Effector memory CD4-positive, alpha-beta T cell (primary cell): ENCODE data around the gene AHCTF1.
"Not testable (repeated sequence)": the region's sequence is repeated elsewhere in the genome, so short reads cannot be mapped to it uniquely, and the experiment has no call there.

Experiments
- DNase-seq, 3 donors: peaks; one replicate each; pipeline ENCODE4 v3.0.0-alpha.2; 2020
- H3K27ac ChIP-seq: 2 replicates; pipeline ENCODE4 v1.7.0; 2013; ENCODE audit warnings: mild to moderate bottlenecking, low read length, moderate library complexity; ENCODE audit not compliant: insufficient read depth, poor library complexity, severe bottlenecking
- H3K27me3 ChIP-seq: replicated peaks from 2 replicates; pipeline ENCODE4 v1.7.0; 2013; ENCODE audit warnings: mild to moderate bottlenecking, low read length; ENCODE audit not compliant: insufficient read depth, control insufficient read depth, poor library complexity, severe bottlenecking
- H3K36me3 ChIP-seq: 2 replicates; pipeline ENCODE4 v1.7.0; 2013; ENCODE audit warnings: mild to moderate bottlenecking, low read length, moderate library complexity; ENCODE audit not compliant: control insufficient read depth, insufficient read depth
- H3K4me1 ChIP-seq: 2 replicates; pipeline ENCODE4 v1.7.0; 2013; ENCODE audit warnings: low read length, mild to moderate bottlenecking; ENCODE audit not compliant: control insufficient read depth, insufficient read depth, poor library complexity, severe bottlenecking
- H3K4me3 ChIP-seq: 2 replicates; pipeline ENCODE4 v1.7.0; 2013; ENCODE audit warnings: low read length, low read depth, mild to moderate bottlenecking; ENCODE audit not compliant: insufficient read depth, poor library complexity, severe bottlenecking
- H3K9me3 ChIP-seq: 2 replicates; pipeline ENCODE4 v1.7.0; 2013; ENCODE audit warnings: mild to moderate bottlenecking, low read length, moderate library complexity; ENCODE audit not compliant: control insufficient read depth

The AHCTF1 gene

DNA sequence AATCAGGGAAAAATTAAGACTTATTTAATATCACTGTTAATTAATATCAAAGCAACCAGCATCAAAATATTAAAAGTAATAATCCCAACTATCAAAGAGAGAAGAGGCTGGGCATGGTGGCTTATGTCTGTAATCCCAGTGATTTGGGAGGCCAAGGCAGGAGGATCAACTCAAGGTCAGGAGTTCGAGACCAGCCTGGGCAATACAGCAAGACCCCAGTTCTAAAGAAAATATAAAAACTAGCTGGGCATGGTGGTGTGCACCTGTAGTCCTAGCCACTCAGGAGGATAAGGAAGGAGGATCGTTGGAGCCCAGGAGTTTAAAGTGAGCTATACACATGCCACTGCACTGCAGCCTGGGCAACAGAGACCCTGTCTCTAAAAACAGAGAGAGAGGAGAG is 43.2 kb downstream of the AHCTF1 start:
- DNase-seq: no peak
- Histone ChIP-seq H3K27me3 (no peaks in the 10 kb centered on the region), H3K27ac (no peak overlapping the region), H3K36me3 (peaks cover 67% of the 10 kb centered on the region), H3K4me1 (no peaks in the 10 kb centered on the region), H3K4me3 (no peak overlapping the region), H3K9me3 (no peaks in the 10 kb centered on the region)

DNA sequence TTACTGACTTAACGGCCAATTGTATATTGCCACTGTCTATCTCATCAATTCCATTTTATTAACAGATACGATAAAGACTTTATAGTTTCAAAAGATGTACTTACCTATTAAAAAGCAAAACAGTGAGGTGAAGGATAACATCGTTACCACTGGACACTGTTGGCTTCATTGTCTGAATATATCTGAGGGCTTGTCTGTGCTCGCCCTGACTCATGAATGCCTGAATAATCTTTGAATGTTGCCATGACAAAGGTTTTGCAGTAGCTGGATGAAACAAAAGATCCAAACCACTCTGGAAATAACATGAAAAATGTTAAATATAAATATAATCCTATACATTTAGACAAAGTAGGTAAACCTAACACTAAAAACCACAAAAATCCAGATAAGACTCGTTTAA is 46.4 kb downstream of the AHCTF1 start:
- not testable (repeated sequence) for H3K4me3 ChIP-seq, H3K4me1 ChIP-seq, DNase-seq, H3K27me3 ChIP-seq, H3K27ac ChIP-seq, H3K9me3 ChIP-seq
- H3K36me3 ChIP-seq: peaks cover 58% of the 10 kb centered on the region

DNA sequence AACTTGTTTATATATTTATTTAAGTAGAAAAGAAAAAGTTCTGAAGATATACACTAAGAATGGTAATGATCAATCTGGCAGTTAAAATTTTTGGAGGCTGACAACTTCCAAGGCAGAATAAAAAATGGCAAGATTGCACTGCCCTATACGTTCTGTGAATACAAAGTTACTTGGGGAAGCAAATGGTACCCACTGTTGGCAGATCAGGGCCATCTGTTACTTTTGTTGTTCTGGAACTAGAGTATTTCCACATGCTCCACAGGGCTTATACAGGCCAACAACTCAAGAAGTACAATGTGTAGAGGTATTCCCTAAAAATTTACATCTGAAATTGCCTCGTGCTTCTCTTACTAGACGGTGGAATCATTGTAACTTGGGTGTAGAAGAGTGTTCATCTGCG is 53.2 kb downstream of the AHCTF1 start:
- H3K4me3 ChIP-seq: no peak overlapping the region
- no peaks in the 10 kb centered on the region for H3K27me3 ChIP-seq
- H3K4me1 ChIP-seq: no peaks in the 10 kb centered on the region
- no peak overlapping the region for H3K27ac ChIP-seq
- H3K36me3 ChIP-seq: peaks cover 45% of the 10 kb centered on the region
- DNase-seq: no peak
- no peaks in the 10 kb centered on the region for H3K9me3 ChIP-seq

DNA sequence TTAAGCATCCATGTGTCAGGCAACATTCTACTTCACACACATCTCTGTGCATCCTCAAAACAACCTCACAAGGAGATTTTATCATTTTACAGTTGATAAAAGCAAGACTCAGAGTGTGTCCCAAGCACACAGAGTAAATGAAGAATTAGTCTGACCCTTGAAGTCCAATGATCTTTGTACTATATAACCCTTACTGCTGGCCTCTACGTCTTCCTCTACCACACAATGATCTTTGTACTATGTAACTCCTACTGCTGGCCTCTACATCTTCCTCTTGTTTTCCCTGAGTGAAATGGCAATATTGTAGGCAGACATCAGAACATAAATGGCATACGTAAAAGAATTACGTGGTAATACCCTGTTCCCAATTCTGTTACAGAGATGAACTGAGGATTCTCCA is 55.3 kb downstream of the AHCTF1 start:
- Histone ChIP-seq H3K4me1 (no peaks in the 10 kb centered on the region), H3K36me3 (peaks cover 54% of the 10 kb centered on the region), H3K27ac (no peak overlapping the region), H3K27me3 (no peaks in the 10 kb centered on the region), H3K9me3 (no peaks in the 10 kb centered on the region), H3K4me3 (no peak overlapping the region)
- no peak for DNase-seq

DNA sequence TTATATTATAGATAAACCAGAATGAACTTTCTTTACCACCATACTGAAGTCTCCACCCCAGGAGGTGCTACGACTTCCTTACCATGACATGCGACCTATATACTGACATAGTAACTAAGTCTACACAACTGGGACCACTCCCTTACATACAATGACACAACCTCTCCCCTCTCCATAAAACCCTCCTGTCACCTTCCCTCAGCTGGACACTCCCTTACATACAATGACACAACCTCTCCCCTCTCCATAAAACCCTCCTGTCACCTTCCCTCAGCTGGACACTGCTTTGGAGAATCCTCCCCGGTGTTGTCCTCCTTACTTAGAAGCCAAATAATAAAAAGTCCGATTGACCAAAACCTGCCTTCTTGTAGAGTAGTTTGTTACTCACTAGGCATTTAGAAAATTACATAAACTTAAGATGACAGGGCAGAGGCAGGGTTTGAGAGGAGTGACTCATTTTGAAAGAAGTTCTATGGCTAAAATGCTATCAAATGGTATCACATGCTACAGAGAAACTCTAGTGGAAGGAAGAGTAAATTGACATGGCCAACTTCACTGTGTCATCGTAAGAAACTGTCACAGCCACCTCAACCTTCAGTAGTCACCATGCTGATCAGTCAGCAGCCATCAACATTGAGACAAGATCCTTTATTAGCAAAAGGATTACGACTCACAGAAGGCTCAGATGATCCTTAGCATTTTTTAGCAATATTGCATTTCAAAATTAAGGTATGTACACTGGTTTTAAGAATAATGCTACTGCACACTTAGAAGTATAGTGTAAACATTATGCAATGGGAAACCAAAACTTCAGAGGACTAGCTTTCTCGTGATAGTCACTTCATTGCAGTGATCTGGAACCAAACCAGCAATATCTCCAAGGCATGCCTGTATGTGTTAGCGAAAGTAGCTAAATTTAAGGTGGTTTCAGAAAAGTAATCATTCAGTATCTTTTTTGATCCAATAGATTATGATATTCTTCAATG is 56.4 kb downstream of the AHCTF1 start:
- no peak for DNase-seq
- H3K36me3 ChIP-seq: peaks cover 62% of the 10 kb centered on the region

DNA sequence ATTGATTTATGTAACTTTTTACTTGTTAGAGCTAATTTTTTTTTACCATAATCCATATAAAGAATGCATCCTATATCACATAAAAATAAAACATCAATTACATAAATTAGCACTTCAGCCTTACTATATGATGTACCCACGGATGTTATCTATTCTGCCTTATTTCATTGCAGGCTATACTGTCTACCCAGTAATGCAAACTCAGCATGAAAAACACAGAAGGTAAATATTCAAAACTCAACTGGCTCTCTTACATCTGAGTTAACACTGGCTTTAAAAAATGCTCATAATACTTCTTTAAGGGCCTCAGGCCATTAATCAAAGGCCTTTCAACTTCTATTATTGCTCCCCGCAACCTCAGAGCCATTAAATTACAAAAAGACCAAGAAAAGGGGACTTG is 65.8 kb downstream of the AHCTF1 start:
- Histone ChIP-seq H3K4me1 (no peaks in the 10 kb centered on the region), H3K4me3 (no peak overlapping the region), H3K36me3 (peaks cover 48% of the 10 kb centered on the region), H3K27me3 (no peaks in the 10 kb centered on the region), H3K27ac (no peak overlapping the region), H3K9me3 (no peaks in the 10 kb centered on the region)
- DNase-seq: no peak

More for the DNA sequence above, 56.4 kb downstream of the AHCTF1 start:
- H3K4me1 ChIP-seq: no peaks in the 10 kb centered on the region
- no peak overlapping the region for H3K4me3 ChIP-seq
- no peaks in the 10 kb centered on the region for H3K27me3 ChIP-seq
- H3K9me3 ChIP-seq: no peaks in the 10 kb centered on the region
- no peak overlapping the region for H3K27ac ChIP-seq

DNA sequence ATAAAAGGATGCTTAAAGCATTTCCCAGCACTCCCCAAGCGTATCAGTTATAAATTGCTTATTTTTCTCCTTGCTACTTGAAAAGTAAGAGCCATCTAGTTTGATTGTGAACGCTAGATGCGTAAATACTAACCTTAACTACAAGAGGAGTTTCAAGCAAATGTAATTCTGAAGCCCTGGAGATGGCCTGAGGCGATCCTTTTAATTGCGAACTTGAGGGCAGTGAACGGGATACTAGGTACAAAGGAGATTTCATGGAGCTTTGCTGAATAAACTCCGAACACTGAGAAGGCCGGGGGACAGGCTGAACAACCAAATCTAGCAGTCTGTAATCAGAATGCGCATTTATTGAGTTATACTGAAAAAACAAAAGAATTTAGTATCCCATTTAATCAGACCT is 68.0 kb downstream of the AHCTF1 start:
- not testable (repeated sequence) for H3K4me1 ChIP-seq, H3K4me3 ChIP-seq, H3K27me3 ChIP-seq, H3K27ac ChIP-seq, DNase-seq, H3K9me3 ChIP-seq
- peaks cover 51% of the 10 kb centered on the region for H3K36me3 ChIP-seq

DNA sequence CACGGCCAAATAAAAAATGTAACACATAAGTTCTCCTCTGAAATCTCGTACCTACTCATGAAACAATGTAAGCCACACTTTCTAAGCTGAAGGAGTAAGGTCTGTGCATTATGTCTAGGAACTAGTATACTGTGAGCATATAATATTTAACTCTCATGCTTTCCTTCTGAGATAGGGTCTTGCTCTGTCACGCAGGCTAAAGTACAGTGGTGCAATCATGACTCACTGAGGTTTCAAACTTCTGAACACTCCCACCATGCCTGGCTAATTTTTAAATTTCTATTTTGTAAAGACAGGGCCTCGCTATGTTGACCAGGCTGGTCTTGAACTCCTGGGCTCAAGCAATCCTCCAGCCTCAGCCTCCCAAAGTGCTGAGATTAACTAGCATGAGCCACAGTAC is 71.3 kb downstream of the AHCTF1 start:
- H3K4me3 ChIP-seq: no peak overlapping the region
- no peaks in the 10 kb centered on the region for H3K4me1 ChIP-seq
- no peaks in the 10 kb centered on the region for H3K9me3 ChIP-seq
- H3K27ac ChIP-seq: no peak overlapping the region
- no peaks in the 10 kb centered on the region for H3K27me3 ChIP-seq
- DNase-seq: no peak
- H3K36me3 ChIP-seq: peaks cover 73% of the 10 kb centered on the region

DNA sequence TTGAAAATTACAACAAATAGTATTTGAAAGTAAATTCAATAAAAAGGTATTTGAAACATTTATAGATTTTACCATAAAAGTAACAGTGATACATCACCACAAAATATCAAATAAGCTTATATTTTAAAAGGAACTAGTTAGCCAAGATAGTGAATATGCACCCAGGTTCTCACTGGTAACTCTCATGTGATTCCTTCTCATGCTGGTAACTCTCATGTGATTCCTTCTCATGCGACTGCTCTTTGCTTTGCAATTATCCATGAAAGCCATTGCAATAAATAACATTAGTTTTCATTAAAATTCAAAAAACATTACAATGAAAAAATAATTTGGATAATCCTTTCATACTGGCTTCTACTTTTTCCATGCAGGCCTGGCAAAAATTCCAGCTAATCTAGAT is 75.4 kb downstream of the AHCTF1 start:
- Histone ChIP-seq H3K36me3 (peaks cover 86% of the 10 kb centered on the region), H3K9me3 (no peaks in the 10 kb centered on the region), H3K4me3 (no peak overlapping the region), H3K4me1 (no peaks in the 10 kb centered on the region), H3K27ac (no peak overlapping the region), H3K27me3 (no peaks in the 10 kb centered on the region)
- DNase-seq: no peak

DNA sequence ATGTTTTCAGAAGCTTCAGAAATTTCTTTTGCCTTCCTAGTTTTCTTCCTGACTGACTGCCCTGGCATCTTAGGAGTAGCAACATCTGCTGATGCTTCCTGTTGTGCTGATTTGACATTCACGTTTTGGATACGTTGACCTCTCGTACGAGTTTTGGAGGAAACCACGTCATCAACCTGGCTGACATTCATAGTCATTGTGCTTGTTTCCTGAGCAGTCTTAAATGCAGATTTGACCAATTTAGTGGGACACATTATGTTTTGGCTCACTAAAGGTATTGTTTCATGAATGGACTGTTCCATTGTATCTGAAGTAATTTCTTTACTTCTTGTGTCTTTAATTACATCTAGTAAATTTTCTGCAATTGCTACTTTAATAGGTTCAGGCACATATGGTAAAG is 81.1 kb downstream of the AHCTF1 start:
- H3K4me3 ChIP-seq, H3K27ac ChIP-seq, H3K27me3 ChIP-seq, H3K4me1 ChIP-seq, DNase-seq, H3K9me3 ChIP-seq: not testable (repeated sequence)
- peaks cover 68% of the 10 kb centered on the region for H3K36me3 ChIP-seq
